CD1c-positive myeloid dendritic cell (primary cell): Measurements from ENCODE around the gene TBX18.

Source experiments
- DNase-seq: peaks from one replicate; pipeline ENCODE4 v3.0.0-alpha.2; 2016; ENCODE audit errors: extremely low spot score

TBX18 gene

DNA sequence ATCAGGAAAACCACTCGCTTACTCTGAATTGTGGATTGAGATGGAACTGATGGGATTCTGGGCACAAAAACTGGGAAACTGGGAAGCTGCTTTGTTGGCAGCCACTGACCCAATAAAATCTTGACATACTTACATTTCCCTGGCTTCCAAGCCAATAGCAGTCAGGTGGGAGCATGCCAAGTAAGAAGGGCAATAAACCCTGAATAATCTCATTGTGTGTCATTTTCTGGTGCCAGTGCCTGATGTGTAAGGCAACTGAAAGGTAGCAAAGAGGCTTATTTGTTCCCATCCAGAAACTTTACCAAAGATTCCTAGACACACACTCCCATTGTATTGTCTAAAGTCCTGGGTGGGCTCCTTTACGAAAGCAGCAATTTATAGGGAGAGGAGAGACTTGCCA is 93.2 kb downstream of the TBX18 start:
- no peak for DNase-seq

DNA sequence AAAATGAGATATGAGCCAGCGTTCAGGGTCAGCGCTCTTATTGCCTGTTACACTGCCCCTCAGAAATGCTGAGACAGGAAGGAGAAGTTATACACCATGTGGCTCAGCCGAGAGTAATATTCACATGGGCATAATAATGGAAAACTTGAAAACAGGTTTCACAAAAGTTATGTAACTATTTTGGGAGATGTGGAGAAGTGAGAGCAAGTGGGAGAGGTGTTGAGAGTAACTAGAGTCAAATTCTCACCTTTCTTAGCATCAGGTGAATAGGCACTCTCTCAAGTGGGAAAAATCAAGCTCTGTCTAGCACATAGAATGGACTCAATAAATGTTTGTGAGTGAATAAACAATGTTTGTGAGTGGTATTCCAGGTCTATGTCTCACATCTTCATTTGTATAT is 94.5 kb downstream of the TBX18 start:
- no peak for DNase-seq

DNA sequence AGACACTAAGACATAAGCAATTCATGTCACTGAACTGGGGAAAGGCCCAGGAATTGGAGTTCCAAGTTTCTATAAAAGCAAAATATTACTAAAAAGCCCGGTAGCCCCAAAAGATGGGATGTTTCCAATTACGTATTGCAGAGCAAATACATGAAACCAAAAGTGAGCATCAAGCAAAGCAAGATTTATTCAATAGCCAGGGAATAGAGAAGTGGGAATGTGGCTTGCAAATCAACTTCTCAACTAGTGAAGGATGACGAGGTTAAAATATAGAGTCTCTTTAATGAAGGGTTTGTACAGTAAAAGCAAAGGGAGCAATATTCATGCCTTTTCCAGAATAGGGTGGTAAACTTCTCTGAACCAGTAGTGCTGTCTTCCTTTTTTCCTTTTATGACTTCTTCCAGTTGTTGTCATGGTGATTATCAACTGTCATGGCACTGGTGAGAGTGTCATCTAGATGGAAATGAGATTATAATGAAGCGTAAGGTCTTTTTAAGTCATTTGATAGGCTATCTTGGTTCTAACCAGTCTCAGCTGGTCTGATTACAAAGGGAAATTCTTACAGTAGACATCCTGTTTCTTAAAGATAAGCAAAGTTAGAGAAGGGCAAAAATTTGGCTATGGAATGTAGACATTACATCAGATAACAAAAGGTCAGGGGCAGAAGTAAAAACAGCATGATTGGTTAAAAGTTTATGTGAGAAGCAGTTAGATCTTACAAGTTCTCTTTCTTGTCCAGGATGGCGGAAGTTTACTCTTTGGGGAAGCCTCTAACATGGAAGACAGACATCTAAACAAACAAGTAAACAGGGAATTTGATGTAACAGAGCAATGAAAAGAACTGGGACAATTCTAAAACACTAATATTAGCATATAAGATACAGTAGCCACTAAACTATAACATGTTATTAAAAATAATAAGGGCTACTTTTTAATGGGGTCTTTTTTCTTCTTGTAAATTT is 96.9 kb downstream of the TBX18 start:
- DNase-seq, result no peak

- no peak for DNase-seq
These were observed 99.0 kb downstream of the TBX18 start for GRCh38 chr6:84665401-84665800.

DNA sequence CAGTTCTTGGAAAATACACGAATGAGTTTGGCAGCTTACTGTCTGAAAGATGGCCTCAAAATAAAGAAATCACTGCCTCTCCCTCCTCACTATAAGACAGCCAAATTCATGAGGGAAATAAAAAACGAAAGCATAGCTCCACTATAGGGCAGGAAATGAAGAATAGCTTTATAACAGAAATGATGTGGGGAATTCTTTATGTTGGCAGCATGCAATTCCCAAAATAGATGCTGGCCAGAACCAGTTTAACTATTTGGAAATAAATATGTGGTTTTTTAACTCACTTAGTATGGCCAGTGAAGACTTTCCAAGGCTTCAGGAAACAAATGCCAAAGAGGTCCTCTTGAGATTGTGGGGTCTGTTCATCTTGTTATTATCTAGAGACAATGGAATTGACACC is 100.5 kb downstream of the TBX18 start:
- no peak for DNase-seq

DNA sequence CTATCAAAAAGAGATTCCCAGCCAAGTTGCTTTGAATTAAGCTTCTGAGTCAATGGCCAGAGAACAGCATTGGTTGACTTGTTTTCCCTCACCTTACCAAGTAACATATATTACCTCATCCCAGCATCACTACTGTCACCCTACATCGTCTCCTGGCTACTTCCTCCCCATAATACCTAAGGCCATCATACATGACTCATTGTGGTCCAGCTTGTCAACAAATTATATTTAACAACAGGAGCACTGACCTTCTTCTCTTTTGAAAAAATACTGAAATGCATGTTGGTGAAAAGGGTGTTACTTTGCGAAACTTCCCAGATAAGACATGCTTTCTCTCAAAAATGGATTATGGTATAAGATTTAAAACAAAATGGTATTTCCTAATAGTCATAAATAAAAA is 106.9 kb downstream of the TBX18 start:
- no peak for DNase-seq

DNA sequence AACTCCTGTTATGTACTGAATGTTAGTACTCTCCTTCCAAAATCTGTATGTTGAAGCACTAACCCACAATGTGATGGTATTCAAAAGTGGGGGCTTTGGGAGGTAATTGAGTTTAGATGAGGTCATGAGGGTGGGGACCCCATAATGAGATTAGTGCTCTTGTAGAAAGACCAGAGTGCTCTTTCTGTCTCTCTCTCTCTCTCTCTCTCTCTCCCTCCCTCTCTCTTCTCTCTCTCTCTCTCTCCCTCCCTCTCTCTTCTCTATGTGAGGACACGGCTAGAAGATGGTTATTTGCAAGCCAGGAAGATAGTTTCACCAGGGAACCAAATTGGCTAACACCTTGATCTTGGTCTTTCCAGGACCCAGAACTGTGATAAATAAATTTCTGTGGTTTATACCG is 107.4 kb downstream of the TBX18 start:
- DNase-seq, result no peak

GRCh38 chr6:84653027-84653551 is 111.3 kb downstream of the TBX18 start:
- no peak for DNase-seq

- no peak for DNase-seq
These were observed 111.9 kb downstream of the TBX18 start for GRCh38 chr6:84652356-84653026.

DNA sequence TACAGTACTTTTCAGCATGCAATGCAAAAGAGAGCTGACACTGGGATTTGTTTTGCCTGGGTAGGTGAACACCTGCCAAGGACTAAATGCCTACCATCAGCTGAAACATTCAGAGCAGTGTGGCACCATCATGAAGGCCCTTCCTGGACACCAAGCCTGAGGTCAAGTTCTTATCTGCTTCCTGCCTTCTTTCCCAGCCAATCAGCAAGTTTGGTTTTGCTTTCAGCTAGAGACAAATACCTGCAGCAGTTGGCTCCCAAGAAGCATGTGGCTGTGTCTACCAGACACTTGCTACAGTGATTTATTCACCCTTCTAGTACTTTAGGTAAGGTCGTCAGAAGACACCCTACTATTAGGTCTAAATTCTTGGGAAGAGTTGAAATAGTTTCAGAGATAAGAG is 112.8 kb downstream of the TBX18 start:
- no peak for DNase-seq

GRCh38 chr6:84648444-84648843 is 116.0 kb downstream of the TBX18 start:
- no peak for DNase-seq

DNA sequence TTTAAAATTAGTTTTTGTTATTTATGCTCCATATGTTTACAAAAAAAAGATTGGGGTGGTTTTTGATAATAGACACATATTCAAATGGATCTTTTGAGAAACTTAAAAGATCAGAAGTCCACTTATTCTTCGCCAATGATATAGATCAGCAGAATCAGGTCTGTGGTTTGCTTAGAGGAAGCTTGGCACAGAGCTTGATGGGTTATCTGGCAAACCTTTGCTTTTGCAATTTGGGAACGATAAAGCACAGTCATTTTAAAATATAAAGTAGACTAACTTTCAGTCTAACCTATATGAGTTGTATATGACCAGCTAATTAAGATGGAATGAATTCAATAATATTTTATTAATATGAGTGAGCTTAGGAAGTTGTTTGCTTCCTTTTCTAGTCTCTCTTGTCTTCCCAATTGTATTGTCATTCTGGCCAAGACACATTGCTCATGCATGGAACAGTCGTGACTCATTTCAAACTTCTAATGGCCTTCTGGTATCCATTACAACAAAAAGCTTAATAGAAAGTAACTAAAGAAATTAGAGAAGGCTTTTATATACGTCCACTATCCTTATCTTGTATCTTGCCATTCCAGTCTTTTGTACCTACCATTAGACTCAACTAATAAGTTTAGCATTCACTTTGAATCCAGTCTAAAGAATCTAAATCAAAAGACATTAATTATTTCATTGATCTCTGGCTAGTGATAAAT is 118.7 kb downstream of the TBX18 start:
- DNase-seq, result no peak

DNA sequence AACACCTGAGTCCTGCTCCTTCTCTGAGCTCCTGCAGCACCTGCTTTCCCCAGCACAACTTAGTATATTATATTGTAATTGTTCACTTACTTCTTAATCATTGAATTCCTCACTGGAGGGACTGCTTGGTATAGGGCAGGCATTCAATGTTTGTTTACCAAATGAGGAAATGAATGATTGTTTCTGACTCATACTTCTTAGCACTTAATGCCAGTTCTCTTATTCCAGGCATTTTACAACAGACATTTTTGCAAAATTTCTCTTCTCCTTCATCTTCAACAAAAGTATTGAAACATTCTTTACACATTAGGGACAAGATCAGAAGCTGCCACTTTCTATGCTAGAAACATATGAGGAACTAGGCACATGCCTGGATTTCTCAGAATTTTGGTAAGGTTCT is 119.4 kb downstream of the TBX18 start:
- DNase-seq, result peak; percentile 1

DNA sequence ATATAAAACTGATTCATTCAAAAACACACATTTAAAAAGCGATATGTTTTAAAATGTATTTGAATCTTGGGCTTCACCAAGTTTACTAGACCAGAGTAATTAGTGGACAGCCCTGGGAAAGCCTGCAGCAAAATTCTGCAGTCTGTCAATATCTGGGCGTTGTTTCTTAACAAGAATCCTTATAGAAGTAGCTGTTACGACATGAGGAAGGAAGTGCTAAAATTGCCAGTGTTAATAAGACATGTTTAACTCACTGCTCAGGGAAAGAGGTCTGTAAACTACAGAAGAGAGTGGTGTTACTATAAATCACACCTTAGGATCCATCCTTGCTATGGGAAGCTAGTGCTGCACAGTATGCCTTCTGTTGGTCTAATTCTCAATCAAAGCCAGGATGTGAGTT is 120.6 kb downstream of the TBX18 start:
- no peak for DNase-seq

GRCh38 chr6:84641076-84641475 is 123.3 kb downstream of the TBX18 start:
- no peak for DNase-seq

- no peak for DNase-seq
These were observed 125.0 kb downstream of the TBX18 start for GRCh38 chr6:84639396-84639795.

GRCh38 chr6:84638286-84638685 is 126.1 kb downstream of the TBX18 start:
- no peak for DNase-seq
